DMS53 treated with DMSO at 0.1 percent for 48 hours (cell line): Measurements from ENCODE around the gene AATF.
"Not testable (repeated sequence)": the region's sequence is repeated elsewhere in the genome, so short reads cannot be mapped to it uniquely, and the experiment has no call there.

ENCODE experiments used
- DNase-seq: peaks from one replicate; lab custom pipeline; 2025; ENCODE audit not compliant: unreplicated experiment; lab: John Stamatoyannopoulos, UW

Gene AATF

DNA sequence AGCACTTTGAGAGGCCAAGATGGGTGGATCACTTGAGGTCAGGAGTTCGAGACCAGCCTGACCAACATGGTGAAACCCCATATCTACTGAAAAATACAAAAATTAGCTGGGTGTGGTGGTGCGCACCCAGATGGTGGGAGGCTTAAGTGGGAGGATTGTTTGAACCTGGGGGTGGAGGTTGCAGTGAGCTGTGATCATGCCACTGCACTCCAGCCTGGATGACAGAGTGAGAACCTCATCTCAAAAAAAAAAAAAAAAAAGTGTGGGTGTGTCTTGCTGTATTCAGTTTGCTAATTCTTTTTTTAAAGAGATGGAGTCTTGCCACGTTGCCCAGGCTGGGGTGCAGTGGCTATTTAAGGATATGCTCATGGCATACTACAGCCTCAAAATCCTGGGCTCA lies 124.7 kb downstream of the AATF start:
- DNase-seq = not testable (repeated sequence)

- no peak for DNase-seq
Observed at GRCh38 chr17:37079065-37079708, 130.4 kb downstream of the AATF start.

DNA sequence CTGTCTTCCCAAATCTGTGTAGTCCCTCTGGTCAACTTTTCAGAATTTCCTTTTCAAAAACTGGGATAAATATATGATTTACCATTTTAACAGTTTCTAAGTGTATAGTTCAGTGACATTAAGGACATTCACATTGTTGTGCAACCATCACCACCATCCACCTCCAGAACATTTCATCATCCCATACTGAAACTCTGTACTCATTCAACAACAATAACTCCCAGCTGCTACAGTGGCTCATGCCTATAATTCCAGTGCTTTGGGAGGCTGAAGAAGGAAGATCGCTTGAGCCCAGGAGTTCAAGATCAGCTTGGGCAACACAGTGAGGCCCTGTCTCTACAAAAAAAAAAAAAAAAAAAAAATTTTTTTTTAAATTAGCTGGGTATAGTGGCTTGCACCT lies 131.0 kb downstream of the AATF start:
- DNase-seq = no peak

GRCh38 chr17:37081287-37081686 lies 132.5 kb downstream of the AATF start:
- no peak for DNase-seq

GRCh38 chr17:37082311-37082860 lies 133.6 kb downstream of the AATF start:
- no peak for DNase-seq

GRCh38 chr17:37082985-37083384 lies 134.2 kb downstream of the AATF start:
- no peak for DNase-seq

DNA sequence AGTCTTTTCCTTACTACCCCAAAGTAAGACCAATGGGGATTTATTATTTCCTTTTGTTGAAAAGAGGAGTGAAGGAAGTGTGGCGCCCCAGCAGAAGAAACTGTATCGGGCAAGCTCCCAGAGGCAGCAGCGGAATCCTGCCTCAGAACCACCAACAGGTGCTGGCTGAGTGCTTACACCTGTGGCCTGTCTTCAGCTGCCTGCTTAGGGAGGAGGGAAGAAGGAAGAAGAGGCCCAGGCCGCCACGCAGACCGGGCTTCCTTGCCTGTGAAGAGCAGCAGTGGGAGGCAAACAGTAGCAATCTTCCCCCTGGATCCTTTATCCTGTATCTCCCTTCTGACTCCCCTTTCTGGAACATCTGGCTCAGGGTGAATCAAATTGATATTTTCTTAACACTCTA lies 134.7 kb downstream of the AATF start:
- DNase-seq = no peak

DNA sequence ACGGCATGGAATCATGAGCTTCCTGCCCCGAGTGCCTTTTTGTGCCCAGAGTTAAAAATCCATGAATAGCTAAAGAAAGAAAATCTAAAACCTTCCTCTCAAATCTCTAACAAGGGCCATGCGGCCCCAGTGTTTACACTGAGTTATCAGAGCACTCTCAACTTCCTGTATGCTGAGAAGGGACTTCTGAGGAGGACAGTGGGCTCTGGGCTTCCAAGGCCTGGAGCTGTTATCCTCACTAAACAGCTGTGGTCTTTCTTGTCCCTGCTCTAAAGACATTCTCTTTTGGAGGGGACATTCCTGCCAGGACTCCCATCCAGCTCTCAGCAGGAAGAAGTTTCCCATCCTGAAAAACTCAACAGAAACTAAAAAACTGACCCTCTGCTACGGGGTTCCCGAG lies 135.6 kb downstream of the AATF start:
- DNase-seq = no peak

DNA sequence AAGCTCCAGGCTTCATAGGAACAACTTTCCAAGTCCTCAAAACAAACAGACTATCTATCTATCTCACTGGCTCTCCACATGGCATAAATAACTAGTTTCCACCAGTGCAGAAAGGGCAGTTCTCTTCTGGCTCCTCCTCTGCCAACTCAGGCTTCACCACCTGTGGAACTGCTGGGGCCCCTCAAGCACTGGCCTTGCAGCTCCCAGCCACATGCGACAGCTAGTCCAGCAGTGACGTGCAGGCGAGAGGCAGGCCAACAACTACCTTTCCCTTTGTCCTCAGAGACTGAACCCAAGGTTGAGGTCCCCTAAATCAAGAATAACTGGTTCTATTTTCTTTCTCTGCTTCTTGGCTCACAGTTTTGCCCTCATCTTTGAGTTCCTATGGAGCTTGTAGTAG lies 137.6 kb downstream of the AATF start:
- no peak for DNase-seq

DNA sequence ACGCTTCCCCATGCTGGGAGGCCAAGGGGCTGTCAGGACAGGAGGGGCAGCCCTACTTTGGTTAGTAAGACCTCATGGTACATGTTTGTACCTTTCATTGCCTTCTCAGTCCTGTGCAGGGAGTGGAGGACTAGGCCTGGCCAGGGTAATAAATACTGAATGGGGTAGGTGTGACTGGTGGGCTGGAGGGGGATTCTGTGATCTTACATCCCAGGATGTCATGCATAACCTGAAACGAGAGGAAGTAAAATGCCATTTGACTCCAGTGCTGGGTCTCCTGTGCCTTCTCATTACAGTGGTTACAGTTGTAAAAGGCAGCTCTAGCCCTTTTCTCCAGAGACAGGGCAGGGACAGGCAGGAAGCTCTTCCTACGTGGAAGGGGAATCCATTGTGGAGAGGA lies 138.2 kb downstream of the AATF start:
- no peak for DNase-seq

- DNase-seq = no peak
Observed at GRCh38 chr17:37087683-37088082, 138.9 kb downstream of the AATF start.

DNA sequence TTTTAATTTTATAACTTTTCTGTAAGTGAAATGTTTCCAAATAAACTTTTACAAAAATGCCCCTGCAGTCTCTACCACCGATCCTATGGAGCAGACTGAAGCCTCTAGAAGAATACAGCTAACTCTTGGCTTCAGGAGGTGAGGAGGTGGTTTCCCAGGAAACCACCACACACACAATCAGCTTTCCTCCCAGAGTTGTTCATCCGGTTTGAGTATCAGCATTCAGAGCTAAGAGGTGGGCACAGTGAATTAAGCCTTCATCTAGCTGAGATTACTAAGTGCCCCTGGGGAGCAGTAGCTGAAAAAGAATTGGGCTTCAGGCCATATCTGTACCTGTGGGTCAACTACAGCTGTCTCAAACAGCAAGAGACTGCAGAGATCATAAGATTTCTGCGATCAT lies 139.7 kb downstream of the AATF start:
- no peak for DNase-seq

DNA sequence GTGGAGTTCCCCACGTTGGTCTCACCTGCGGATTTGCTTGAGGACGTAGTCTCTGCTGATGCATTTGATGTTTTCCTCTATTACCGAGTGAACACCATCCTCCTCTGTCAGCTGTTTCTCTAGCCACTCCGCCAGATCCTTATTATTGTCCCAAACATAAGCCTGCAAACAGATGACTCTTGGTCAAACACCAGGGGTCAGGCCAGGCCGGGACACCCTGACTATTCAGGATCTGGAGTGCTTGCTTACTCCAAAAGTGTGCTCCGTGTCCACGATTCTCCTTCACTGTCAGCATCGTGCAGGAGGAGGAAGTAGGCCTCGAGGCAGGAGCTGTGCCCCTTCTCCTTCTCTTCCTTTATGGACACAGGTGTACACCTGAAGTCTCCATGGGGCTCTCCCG lies 140.2 kb downstream of the AATF start:
- no peak for DNase-seq

GRCh38 chr17:37089956-37090355 lies 141.2 kb downstream of the AATF start:
- no peak for DNase-seq

GRCh38 chr17:37090941-37091340 lies 142.2 kb downstream of the AATF start:
- no peak for DNase-seq

DNA sequence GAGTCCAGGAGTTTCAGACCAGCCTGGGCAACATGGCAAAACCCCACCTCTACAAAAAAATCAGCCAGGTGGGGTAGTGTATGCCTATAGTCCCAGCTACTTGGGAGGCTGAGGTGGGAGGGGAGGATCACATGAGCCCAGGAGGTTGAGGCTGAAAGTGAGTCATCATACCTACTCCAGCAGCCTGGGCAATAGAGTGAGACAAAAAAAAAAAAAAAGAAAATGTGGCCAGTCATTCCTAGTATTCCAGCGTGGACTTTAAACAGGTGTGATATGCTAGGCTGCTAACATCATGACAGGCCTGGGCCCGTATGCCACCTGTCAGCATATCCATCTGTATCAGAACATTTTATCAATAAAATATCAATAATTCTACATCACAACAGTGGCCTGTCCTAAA lies 143.3 kb downstream of the AATF start:
- no peak for DNase-seq

DNA sequence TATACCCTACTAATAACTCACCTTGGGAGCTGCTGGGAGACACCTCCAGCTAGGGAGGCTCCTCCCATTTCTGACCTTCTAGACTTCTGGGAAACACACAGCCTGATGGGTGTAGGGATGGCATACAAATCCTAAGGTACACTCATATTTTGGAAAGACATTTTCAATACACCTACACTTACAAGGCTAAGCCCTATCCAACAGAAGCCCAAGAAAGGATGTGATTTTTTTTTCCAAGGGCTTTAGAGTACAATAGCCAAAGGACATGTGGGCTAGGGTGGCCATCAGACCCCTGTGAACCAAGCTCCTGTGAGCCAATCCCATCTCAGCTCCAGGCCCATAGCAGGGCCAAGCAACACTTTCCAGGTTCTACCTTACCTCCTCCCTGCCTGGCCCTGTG lies 143.9 kb downstream of the AATF start:
- no peak for DNase-seq

DNA sequence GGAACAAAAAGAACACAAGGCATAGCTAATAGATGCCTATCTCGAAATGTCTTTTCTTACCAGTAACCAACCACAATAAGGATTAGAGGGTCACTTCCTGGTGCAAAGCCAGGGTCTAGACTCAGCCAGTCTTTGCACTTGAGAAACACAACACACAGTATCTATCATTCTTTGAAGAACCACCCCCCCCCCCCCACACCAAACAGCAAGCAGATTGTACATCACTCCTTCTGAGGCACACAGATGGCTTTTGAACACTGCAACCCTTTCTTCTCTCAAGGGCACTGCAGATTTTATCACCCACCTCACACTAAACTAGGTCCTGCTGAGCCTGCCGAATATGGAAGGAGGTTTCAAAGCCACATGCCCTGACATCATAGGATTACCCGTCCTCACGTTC lies 145.6 kb downstream of the AATF start:
- DNase-seq = no peak

DNA sequence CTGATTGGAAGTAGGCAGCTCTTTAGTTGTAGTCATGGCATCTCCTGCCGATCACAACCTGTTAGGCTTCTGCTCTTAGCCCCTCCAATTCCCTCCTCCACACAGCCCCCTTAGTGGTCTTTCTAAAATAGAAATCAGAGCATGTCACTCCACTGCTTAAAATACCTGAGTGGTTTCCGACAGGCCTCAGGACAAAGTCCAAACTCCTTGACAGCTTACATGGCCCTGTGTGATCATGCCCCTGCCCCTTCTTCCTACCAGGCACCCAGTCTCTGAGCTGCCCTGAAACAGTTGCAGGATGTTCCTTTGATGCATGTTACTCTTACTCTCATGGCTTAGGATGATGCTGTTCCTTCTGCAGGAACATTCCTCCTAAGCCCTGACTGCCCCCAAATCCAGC lies 147.3 kb downstream of the AATF start:
- no peak for DNase-seq

GRCh38 chr17:37097154-37097553 lies 148.4 kb downstream of the AATF start:
- DNase-seq = no peak

GRCh38 chr17:37098152-37098551 lies 149.4 kb downstream of the AATF start:
- no peak for DNase-seq

GRCh38 chr17:37098910-37099664 lies 150.3 kb downstream of the AATF start:
- DNase-seq = no peak

GRCh38 chr17:37100231-37100630 lies 151.5 kb downstream of the AATF start:
- no peak for DNase-seq
